ENCODE measurements around the gene IL21R.

IL21R gene

GRCh38 chr16:27465483-27465879, 63.5 kb downstream of the IL21R start:
- DNase-seq, result no peak

GRCh38 chr16:27468941-27469531, 67.1 kb downstream of the IL21R start:
- DNase-seq, result no peak

GRCh38 chr16:27470567-27471431, 68.8 kb downstream of the IL21R start:
- no peak for DNase-seq

DNA sequence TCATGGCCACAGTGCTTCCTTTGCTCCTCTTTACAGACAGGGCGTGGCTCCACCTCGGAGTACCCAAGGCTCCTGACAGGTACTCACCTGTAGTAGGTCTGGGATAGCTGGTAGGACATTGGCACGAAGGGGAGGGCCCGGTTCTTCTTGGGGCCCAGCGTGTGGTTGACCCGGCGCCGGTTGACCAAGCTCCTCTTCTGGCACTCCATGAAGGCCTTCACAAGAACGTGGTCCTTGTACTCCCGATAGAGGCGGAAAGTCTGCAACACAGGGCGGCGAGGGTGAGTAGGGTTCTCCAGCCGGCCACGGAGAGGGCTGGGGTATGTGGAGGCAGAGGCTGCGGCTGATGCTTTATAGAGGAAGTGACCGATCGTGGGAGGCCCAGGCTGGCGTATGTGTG, 69.7 kb downstream of the IL21R start:
- no peak for DNase-seq

GRCh38 chr16:27472091-27473020, 70.4 kb downstream of the IL21R start:
- DNase-seq, result no peak

GRCh38 chr16:27473101-27473900, 71.3 kb downstream of the IL21R start:
- no peak for DNase-seq

- no peak for DNase-seq
Observed at GRCh38 chr16:27474041-27474440, 72.1 kb downstream of the IL21R start.

DNA sequence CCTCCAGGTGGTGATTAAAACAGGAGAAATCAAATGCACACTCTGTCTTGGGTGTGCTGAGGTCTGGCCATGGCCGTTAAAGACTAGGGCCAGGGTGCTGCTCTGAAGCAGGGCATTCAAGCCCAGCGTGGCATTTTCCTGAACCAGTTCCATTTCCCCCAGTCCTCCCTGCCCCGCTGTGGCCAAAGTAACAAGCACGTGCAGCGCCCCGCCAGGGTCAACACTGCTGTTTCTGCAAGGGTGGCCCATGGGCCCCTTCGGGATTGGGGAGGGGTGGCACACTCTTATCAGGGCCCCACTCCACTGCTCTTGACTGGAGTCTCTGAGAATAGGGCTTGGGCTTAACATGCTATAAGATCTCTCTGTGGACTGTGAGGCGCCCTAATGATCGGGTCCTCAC, 72.9 kb downstream of the IL21R start:
- DNase-seq, result no peak

GRCh38 chr16:27475561-27475960, 73.6 kb downstream of the IL21R start:
- DNase-seq, result no peak

- DNase-seq, result no peak
Observed at GRCh38 chr16:27476240-27476639, 74.3 kb downstream of the IL21R start.

GRCh38 chr16:27480761-27481160, 78.8 kb downstream of the IL21R start:
- no peak for DNase-seq

DNA sequence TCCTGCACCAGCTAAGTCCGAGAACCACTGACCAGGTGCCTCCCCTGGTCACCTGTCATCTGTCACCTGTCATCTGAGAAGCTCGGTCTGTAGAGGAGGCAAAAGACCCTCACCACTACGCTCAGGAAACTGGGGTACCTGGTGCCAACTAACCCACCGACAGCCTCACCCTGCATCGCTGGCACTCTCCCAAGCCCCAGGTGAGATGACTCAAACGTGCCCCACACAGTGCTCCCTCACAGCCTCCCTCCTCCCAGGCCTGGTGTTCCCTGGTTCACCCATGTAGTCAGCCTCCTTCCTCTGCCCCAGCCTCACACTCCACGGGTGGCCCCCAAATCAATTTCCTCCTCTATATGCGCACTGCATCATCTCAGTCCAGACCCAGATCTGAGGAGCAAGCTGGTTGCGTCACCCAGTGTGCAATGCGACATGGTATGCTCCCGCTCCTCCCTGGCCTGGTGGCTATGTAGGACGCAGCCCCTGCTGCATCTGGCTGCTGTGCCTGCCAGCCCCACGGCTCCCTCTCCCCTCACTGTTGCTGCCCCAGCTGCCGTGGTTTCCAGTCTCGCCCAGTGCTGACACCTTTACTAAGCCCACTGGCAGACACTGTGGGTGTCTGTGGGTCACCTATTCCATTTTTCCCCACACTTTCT, 79.4 kb downstream of the IL21R start:
- DNase-seq, result no peak

GRCh38 chr16:27482397-27483087, 80.6 kb downstream of the IL21R start:
- no peak for DNase-seq

- DNase-seq, result no peak
Observed at GRCh38 chr16:27483088-27483437, 81.1 kb downstream of the IL21R start.

GRCh38 chr16:27483624-27484023, 81.7 kb downstream of the IL21R start:
- no peak for DNase-seq

DNA sequence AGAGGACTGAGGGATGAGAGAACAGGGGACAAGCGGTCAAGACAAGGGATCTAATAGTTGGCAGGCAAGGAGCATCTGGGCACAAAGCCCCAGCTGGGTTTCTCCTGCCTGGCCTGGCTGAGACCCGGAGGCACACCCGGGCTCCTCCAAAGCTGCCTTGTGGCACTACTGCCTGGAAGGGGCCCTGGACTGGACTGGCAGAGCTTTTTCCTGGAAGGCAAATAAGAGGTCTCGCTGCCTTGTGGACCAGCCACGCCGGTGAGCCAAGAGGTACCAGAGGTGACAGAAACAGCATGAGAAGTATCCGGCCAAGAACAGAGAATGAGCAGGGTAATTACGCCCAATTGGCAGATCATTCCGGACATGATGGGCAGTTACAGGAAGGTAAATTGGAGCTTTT, 83.2 kb downstream of the IL21R start:
- no peak for DNase-seq

GRCh38 chr16:27485811-27486210, 83.8 kb downstream of the IL21R start:
- DNase-seq, result no peak

DNA sequence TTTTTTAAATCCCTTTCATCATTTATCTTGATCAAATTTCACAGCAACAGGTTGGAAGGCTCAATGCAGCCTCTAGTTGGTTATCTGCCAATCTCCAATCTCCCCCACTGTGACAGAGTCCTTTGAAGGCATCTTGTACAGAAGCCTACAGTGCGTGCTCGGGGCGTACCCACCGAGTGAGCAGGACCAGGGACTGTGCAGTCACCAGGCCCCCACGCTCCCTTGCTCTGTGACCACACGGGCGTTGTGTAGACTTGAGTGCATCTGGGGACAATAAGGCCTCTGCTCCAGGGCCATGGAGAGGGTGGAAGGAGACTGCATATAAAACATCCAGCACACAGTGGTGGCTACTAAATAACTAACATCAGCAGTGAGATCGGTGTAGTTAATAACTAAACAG, 84.4 kb downstream of the IL21R start:
- DNase-seq, result no peak

- no peak for DNase-seq
Observed at GRCh38 chr16:27486760-27487159, 84.8 kb downstream of the IL21R start.

- DNase-seq, result no peak
Observed at GRCh38 chr16:27489421-27489820, 87.4 kb downstream of the IL21R start.

- DNase-seq, result no peak
Observed at GRCh38 chr16:27489906-27490305, 87.9 kb downstream of the IL21R start.

Data from cerebellar nuclear complex (tissue), 1 donor.